CD1c-positive myeloid dendritic cell (primary cell): ENCODE results near the gene SLC7A4.

Source experiments
- DNase-seq: peaks from one replicate; pipeline ENCODE4 v3.0.0-alpha.2; 2016; ENCODE audit errors: extremely low spot score

SLC7A4 gene

DNA sequence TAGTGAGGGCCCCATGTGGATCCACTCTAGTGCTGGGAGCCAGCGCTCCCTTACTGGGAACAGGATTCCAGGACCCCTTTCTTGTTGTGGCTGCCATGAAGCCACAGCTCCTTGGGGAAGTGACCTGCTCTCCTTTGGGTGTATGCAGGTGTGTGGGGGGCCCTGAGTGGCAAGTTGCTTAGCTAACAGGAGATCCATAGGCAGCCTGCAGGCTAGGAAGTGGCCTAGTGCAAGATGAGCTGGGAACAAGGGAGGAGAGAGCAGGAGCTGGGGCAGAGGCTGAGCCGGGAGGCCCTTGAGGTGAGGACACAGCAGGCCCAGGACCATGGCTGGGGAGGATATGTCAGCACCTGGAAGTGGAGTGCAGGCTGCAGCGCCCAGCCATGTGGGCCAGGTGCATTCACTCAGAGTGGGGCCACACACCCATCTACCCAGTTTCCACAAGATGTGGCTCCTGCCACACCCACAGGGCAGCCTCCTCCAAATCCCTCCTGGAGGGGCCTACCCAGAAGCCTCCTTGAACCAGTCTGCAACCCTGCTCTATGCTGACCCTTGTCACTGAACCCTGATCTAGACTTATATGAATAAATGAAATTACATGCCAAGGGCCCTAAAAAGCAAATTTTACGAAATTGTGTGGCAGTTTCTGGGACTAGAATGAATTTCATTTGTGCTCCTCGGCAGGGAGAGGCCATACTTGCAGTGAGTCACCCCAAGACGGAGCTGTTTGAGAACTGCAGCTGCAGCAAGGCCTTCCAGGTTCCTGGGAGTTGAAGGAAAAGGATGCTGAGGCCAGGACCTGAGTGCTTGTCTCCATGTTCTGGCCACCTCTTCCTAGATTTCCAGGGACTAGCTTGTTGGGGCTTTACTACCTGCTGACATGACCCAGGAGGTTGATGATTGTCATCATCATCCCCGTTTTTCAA lies 33.7 kb downstream of the SLC7A4 start:
- no peak for DNase-seq

DNA sequence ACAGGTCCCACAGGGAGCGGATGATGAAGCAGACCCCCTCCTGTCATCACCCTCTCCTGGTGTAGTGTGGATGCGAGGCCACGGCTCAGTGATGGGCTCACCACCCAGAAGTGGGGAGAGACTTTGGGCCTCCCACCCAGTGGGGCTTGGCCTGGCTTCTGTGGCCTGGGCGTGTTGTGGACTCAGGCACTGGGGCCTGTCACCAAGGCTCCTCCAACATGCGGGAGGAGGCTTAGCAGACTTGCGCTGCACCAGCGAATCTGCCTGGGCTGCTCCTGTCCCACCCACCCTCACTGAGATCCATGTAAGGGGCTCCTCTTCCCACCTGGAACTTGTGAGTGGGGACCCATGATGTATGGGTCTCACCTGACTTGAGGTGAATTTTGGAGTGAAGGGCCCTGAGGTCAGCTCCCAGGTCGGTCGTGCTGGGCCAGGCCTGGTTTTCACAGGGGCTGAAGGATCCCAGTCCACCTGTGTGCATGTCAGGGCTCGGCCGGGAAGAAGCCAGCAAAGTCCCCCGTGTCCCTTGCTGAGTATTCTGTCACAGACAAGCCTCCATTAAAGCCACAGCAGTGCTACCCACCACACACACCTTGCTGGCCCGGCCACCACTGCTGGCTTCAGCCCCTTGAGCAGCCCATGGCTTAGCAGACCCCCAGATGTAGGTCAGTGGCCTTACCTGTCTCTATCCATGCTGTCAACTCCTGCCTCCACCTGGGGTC lies 34.7 kb downstream of the SLC7A4 start:
- DNase-seq, result no peak

DNA sequence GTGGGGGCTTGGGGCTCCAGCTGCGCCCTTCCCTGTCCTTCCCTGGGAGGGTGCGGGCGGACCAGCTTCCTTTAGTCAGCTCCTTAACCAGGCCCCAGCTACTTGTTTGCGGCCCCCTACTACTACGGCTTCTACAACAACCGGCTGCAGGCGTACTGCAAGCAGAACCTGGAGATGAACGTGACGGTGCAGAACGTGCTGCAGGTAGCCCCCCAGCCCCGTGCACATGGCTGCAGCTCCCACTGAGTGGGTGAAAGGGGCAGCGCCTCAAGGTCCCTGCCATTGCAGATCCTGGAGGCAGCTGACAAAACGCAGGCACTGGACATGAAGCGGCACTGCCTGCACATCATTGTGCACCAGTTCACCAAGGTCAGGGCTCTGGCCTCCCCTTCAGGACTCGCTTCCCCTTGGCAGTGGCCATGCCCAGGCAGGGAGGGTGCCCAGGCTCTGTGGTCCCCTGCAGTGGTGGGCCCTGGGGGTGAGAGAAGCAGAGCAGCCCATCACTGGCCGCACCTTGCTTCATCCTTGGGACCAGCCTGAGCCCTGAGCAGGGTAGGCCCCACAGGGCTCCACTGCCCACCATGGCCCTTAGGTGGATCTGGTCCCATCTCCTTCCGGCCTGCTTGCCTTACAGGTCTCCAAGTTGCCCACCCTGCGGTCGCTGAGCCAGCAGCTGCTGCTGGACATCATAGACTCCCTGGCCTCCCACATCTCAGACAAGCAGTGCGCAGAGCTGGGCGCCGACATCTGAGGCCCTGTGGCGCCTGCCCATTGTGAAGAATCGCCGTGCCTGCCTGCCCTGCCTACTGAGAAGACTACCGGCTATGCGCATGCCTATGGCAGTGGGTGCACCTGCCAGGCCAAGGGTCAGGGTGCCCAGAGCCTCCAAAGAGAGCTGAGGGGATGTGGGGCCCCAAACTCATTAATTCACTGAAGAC lies 35.5 kb downstream of the SLC7A4 start:
- no peak for DNase-seq

DNA sequence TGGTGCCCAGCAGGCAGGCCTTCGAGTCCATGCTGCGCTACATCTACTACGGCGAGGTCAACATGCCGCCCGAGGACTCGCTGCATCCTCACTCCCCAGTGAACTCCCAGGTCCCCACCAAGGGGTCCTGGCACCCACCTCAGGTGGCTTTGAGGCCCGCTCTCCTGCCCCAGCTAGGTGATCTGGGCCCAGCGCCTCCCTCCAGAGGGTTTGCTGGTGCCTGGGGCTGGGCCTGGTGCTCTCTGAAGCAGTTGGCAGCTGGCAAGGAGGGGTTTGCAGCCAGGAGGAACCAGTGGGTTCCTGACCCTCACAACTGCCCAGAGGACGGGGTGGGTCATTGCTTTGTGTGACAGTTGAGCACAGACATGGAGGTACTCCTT lies 36.3 kb downstream of the SLC7A4 start:
- no peak for DNase-seq

DNA sequence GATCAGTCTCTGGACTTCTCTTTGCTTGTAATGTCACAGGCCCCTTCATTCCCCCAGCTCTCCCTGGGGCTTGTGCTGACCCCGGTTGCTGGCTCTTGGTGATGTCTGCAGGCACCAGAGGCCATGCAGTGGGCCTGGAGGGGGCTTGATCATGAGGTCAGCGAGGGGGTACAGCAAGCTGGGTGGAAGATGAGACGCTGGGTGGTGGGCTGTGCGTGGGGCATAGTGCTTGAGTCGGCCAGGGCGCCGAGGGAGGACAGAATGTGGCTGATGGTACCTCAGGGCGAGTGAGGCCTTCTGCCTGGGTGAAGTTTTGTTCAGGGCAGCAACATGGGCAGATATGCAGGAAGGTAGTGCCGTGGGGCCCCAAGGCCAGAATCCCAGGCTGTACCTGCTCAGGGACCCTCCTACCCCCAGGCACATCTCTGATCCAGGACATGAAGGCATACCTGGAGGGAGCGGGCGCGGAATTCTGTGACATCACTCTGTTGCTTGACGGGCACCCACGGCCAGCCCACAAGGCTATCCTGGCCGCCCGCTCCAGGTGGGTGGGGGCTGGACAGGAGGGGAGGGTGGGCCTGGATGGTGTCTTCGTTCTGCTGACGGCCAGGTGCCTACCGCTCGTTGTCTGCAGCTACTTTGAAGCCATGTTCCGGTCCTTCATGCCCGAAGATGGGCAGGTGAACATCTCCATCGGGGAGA lies 36.9 kb downstream of the SLC7A4 start:
- DNase-seq, result no peak

DNA sequence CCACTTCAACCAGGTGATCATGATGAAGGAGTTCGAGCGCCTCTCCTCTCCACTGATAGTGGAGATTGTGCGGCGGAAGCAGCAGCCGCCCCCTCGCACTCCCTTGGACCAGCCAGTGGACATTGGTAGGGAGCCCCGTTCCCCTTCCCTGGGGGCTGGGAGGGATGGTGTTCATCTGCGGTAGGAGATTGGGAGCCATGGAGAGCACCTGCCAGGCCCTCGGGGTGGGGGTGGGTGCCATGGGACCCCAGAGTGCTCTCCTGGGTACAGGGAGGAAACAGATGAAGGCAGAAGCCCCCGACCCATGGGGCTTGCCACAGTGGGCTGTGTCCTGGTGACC lies 37.5 kb downstream of the SLC7A4 start:
- DNase-seq, result no peak

DNA sequence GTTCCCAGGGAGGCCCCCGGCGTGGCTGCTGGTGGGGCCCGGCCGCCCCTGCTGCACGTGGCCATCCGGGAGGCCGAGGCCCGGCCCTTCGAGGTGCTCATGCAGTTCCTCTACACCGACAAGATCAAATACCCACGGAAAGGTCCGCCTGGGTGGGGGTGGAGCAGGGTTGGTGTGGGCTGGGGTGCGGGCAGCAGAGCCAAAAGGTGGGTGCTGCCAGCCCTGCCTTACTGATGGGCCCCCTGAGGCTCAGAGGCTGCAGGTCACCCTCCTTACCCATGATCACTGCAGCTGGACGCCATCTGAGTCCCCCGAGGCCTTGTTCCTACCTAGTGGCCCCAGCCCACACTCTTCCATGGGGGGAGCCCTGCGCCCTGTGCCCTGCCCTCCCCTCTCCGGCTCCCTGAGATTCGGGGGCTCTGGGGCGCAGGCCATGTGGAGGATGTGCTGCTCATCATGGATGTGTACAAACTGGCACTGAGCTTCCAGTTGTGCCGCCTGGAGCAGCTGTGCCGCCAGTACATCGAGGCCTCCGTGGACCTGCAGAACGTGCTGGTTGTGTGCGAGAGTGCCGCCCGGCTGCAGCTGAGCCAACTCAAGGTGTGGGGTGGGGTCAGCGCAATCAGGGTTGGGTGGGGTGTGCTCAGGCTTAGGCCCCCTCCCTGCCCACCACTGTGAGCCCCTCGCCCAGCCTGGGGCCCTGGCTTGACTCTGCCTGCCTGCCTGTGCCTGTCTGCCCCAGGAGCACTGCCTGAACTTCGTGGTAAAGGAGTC lies 38.0 kb downstream of the SLC7A4 start:
- DNase-seq, result no peak

DNA sequence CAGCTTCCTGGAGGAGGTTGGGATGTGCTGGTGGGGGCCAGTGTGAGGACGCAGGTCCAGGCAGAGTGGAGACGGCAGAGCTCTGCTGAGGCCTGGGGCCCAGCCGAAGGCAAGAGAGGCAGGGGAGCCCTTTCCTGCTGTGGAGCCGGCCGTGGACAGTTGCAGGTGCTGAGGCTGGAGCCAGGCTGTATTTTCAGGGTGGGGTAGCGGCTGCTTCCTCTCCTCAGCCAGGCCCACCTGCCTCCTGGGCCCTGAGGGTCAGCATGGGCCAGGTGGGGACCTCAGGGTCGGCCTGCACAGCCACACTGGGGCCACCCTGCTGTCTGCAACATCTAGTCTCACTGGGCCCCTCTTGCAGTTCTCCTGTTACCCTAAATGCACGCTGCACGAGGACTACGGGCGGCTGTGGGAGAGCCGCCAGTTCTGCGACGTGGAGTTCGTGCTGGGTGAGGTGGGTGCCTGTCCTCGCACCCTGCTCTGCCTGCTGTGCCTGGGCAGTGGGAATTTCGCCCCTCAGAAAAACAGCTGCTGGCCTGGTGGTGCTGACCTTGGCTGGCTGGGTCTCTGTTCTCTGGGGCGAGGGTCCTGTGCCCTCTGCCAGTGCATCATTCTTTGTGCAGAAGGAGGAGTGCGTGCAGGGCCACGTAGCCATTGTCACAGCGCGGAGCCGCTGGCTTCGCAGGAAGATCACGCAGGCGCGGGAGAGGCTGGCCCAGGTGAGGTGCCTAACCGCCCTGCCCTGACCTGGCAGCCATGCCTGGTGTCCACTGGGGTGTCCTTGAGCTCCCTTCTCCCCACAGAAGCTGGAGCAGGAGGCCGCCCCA lies 38.8 kb downstream of the SLC7A4 start:
- no peak for DNase-seq

DNA sequence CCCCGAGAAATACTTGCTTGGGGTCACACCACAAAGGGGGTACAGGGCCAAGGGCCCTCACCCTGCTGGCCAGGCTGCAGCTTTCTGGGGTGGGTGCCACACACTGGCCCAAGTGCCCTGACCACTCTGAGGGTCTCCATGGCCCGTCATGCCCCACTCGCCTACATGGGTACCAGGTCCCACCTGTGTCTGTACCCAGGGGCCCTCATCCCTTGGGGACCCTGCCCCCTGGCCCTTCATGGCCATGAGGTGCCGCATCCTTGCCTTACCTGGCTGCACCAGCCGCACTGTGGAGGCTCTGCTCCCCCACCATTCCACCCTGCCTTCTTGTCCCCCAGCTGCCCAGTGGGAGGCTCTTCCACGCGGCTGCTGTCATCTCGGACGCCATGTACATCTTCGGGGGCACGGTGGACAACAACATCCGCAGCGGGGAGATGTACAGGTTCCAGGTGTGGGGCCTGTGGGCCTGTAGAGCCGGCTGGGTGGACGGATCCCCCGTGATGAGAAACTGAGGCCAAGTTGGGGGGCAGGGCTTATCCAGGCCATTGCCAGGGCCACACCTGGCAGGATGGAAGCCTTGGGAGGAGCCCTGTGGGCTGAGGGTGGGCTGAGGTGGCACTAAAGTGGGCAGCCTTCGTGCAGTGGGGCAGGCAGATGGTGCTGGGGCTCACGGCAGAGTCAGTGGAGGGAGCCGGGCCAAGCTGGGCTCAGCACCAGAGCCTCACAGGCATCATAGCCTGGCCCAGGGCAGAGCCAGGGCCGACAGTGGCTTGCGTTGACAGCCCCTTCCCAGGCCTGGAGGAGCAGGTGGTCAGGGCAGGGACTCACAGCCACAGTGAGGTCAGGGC lies 39.7 kb downstream of the SLC7A4 start:
- DNase-seq, result no peak

DNA sequence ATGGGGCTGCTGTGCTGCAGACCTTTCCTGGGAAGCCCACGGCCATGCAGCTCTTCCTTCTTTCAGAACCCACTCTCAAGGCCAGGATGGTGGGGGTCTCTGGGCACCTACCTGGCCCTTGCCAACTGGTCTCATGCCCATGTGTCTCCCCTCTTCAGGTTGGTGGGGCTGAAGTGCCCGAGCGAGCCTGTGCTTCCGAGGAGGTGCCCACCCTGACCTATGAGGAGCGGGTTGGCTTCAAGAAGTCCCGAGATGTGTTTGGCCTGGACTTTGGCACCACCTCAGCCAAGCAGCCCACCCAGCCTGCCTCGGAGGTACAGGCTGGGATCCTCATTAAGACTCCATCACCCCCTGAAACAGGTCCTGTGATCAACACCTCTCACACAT lies 40.3 kb downstream of the SLC7A4 start:
- no peak for DNase-seq

DNA sequence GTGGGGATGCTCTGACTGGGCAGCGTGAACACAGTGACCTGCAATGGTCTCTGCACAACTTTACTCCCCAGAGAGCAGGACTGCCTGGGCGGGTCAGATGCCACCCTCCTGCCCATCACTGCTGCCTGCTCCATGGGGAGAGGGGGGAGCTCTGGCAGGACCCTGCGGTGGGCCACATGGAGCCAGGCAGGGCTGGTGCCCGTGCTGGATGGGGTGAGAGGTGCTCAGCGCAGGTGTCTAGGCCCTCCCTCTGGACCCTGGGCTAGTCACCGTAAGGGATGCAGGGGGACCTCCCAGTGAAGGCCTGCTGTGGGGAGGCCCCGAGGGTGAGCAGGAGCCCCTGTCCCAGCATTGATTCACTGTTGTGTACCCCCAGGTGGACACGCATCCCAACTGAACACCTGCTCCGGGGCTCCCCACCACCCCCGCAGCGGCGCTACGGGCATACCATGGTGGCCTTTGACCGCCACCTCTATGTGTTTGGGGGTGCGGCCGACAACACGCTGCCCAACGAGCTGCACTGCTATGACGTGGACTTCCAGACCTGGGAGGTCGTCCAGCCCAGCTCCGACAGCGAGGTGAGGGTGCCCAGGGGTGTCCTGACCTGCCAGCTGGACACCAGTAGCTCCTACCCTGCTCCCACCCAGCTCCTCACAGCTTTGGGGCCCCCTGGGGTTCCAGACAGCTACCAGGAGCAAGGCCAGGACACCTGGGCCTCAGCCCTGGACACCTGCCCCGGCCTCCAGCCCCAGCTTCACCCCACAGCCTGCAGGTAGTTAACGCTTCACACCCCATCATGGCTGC lies 40.9 kb downstream of the SLC7A4 start:
- DNase-seq, result no peak

DNA sequence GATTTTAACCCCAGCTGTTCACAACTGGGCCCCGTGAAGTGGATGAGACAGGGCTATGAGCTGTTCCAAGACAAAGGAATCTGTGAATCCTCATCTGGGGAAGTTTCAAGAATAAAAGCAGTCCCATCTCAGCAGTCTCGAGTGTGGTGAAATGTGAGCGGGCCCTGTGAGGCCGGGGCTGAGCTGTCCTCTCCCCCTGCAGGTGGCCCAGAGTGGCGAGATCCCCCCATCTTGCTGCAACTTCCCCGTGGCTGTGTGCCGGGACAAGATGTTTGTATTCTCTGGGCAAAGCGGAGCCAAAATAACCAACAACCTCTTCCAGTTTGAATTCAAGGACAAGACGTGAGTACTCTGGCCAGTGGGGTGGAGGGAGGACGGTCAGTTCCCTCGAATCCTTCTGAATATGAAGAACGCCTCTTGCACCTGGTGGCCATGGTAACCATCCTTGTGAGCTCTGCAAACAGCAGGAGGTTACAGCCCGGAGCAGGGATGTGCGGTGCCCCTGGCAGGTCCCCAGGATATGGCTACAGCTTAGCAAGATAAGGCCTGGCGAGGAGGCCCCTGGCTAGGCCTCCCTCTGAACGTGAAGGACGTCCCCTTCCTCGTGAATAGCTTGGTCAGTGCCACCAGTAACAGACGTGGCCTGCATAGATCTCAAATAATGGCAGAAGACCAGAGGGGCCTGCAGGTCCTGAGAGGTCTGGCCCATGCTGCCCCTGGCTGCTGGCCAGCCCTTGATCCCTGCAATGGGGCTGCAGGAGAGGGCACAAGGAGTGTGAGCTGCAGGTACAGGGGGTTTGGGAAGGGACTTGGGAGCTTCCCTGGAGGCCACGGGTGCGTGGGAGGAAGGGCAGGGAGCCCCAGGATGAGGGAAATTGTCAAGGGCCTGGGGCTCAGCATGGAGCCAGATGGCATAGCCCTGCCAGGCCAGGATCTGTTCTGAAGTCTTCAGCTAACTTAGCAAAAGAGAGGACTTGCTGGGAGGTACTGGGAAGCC lies 41.9 kb downstream of the SLC7A4 start:
- DNase-seq, result no peak

DNA sequence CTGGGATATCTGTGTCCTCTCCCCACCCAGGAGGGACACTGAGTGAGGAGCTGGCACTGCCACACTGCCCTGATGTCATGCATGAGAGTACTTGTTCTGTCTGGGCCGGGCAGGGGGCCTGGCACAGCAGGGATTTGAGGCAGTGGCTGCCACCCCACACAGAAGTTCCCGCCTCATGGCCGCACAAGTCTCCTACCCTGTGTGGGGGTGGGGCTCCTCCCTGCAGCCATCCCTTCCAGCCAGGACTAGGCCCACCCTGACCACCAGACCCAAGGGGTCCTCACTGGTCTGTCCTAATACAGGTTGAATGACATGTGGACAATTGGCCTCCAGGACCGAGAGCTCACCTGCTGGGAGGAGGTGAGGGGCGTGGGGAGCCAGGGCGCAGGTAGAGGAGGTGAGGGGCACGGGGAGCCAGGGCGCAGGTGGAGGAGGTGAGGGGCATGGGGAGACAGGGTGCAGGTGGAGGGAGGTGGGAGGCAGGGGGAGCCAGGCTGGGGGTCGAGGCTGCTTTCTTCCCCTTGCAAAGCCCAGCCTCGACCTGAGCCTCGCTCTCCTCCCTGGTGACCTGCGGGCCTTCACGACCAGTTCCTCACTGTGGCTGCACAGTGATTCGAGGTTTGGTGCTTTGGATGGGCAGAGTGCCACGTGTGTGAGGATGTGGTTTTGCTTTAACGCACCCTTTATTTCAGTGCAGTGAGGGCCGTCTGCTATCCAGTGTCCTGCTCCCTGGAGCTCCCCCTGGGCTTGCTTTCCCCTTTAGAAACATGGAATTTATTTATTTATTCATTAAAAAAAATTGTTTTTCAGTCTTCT lies 42.8 kb downstream of the SLC7A4 start:
- DNase-seq, result no peak

DNA sequence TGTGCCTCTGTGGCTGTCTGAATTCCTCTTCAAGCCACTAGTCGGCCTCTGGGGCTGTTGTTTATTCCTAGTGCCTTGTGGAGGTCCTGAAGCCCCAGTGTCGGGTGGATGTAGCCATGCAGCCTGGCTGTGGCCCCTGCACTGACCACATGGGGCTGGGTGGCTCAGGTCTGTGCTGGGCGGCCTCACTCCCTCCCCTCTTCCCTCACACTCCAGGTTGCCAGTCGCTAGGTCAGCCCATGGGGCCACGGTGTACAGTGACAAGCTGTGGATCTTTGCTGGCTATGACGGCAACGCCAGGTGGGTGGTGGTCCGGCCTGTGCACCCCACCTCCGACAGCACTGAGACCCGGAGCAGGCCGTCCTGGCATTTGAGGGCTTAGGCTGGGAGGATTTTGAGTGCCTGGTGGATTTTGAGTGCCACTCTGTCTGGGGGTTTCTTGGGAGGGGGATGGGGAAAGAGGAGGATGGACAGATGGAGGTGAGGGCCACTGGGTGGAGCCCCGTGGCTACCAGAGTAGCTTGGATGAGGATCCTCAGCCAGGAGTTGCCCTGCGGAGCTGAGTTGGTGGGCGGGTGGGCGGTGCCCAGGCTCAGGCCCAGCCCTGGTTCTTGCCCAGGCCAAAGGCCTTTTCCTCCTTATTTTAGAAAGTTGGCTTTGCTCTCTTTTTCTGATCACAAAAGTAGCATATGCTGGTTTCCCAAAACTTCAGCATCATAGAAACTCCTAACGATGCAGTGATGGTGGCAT lies 43.6 kb downstream of the SLC7A4 start:
- DNase-seq, result no peak

DNA sequence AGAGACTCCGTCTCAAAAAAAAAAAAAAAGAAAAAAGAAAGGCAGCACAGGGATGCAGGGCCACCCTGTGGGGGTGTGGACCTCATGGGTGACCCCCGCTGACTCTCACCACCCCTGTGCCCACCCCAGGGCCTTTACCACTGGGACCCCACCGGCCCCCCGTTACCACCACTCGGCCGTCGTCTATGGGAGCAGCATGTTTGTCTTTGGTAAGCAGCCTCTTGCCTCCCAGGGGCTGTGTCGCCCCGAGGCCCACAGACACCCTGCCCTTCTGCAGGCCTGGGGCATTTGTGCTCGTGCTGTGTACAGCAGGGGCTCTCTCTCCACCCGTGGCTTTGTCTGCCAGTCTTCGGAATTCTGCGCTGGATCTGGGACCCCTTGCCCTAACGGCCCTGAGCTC lies 45.0 kb downstream of the SLC7A4 start:
- DNase-seq, result no peak
